ENCODE results near the gene CSRP1.
"Not testable (repeated sequence)": the region's sequence is repeated elsewhere in the genome, so short reads cannot be mapped to it uniquely, and the experiment has no call there.

CSRP1 gene

GRCh38 chr1:201476670-201477344 is 30.1 kb downstream of the CSRP1 start:
- no peak for DNase-seq (ENCODE audit: low read depth)

- DNase-seq (ENCODE audit: low read depth): no peak
Observed at GRCh38 chr1:201475915-201476669, 30.8 kb downstream of the CSRP1 start.

- no peak for DNase-seq (ENCODE audit: low read depth)
Observed at GRCh38 chr1:201475130-201475529, 31.8 kb downstream of the CSRP1 start.

GRCh38 chr1:201473296-201473695 is 33.6 kb downstream of the CSRP1 start:
- DNase-seq (ENCODE audit: low read depth): no peak

GRCh38 chr1:201472321-201472720 is 34.6 kb downstream of the CSRP1 start:
- DNase-seq (ENCODE audit: low read depth): not testable (repeated sequence)

GRCh38 chr1:201471772-201472171 is 35.2 kb downstream of the CSRP1 start:
- DNase-seq (ENCODE audit: low read depth): no peak

GRCh38 chr1:201470581-201470980 is 36.3 kb downstream of the CSRP1 start:
- DNase-seq (ENCODE audit: low read depth): no peak

GRCh38 chr1:201469645-201470074 is 37.3 kb downstream of the CSRP1 start:
- DNase-seq (ENCODE audit: low read depth): no peak

GRCh38 chr1:201468844-201469644 is 37.9 kb downstream of the CSRP1 start, which contains the start of gene PHLDA3:
Gene PHLDA3, minus strand, starts transcription at chr1:201469188. Its CDS starts 402 bp downstream, at chr1:201468786.
- DNase-seq (ENCODE audit: low read depth): no peak

GRCh38 chr1:201468501-201468843 is 38.5 kb downstream of the CSRP1 start:
- no peak for DNase-seq (ENCODE audit: low read depth)

GRCh38 chr1:201466492-201466891 is 40.4 kb downstream of the CSRP1 start:
- no peak for DNase-seq (ENCODE audit: low read depth)

GRCh38 chr1:201465698-201466290 is 41.1 kb downstream of the CSRP1 start:
- DNase-seq (ENCODE audit: low read depth): no peak

GRCh38 chr1:201463071-201463552 is 43.8 kb downstream of the CSRP1 start:
- DNase-seq (ENCODE audit: low read depth): no peak

GRCh38 chr1:201461645-201462441 is 45.1 kb downstream of the CSRP1 start:
- no peak for DNase-seq (ENCODE audit: low read depth)

- DNase-seq (ENCODE audit: low read depth): no peak
Observed at GRCh38 chr1:201460814-201461644, 45.9 kb downstream of the CSRP1 start.

- no peak for DNase-seq (ENCODE audit: low read depth)
Observed at GRCh38 chr1:201459775-201460174, 47.1 kb downstream of the CSRP1 start.

- no peak for DNase-seq (ENCODE audit: low read depth)
Observed at GRCh38 chr1:201459052-201459451, 47.9 kb downstream of the CSRP1 start.

GRCh38 chr1:201457508-201457960 is 49.4 kb downstream of the CSRP1 start:
- no peak for DNase-seq (ENCODE audit: low read depth)

- no peak for DNase-seq (ENCODE audit: low read depth)
Observed at GRCh38 chr1:201456499-201457309, 50.2 kb downstream of the CSRP1 start.

Data from CMK (cell line).